OCI-LY3 (cell line): ENCODE data around the gene CELF1.
A peak's percentile ranks its signal among the peaks of the same experiment; 100 is the strongest.

Experiments used
- H2AFZ ChIP-seq: fragments of 200-600, 300-600 bp; shearing (Covaris generic); 2 replicates; pipeline ENCODE4 v1.6.0; 2014; ENCODE audit warnings: antibody characterized with exemption, low read depth, low read length
- H3K27ac ChIP-seq: fragments of 200-600, 300-600 bp; sonication (generic); 2 replicates; pipeline ENCODE4 v1.5.1; 2014; ENCODE audit warnings: mild to moderate bottlenecking, low read length, moderate library complexity, mixed read lengths
- H3K27me3 ChIP-seq: fragments of 200-600, 300-600 bp; sonication (generic); 2 replicates; pipeline ENCODE4 v1.6.1; 2014; ENCODE audit warnings: low read depth, low read length, mixed read lengths
- H3K36me3 ChIP-seq: fragments of 200-600, 300-600 bp; sonication (generic); replicated peaks from 2 replicates; pipeline ENCODE3; 2014; ENCODE audit warnings: low read depth, low read length, mixed read lengths
- H3K4me1 ChIP-seq: fragments of 300-600, 200-600 bp; sonication (generic); 2 replicates; pipeline ENCODE4 v1.6.1; 2014; ENCODE audit warnings: low read length, mixed read lengths
- H3K4me2 ChIP-seq: fragments of 200-600, 300-600 bp; sonication (generic); 2 replicates; pipeline ENCODE4 v1.6.1; 2014; ENCODE audit warnings: low read length, mixed read lengths
- H3K4me3 ChIP-seq: fragments of 300-600, 200-600 bp; sonication (generic); 2 replicates; pipeline ENCODE4 v1.5.1; 2014; ENCODE audit warnings: antibody characterized with exemption, mild to moderate bottlenecking, low read length, moderate library complexity
- H3K79me2 ChIP-seq: fragments of 300-600, 200-600 bp; shearing (Covaris generic); 2 replicates; pipeline ENCODE4 v1.6.1; 2014; ENCODE audit warnings: mild to moderate bottlenecking, low read length, mixed read lengths
- H3K9ac ChIP-seq: fragments of 300-600, 200-600 bp; shearing (Covaris generic); 2 replicates; pipeline ENCODE4 v1.6.0; 2014; ENCODE audit warnings: mild to moderate bottlenecking, low read length, moderate library complexity
- H3K9me3 ChIP-seq: fragments of 200-600, 300-600 bp; shearing (Covaris generic); 2 replicates; pipeline ENCODE4 v1.6.1; 2014; ENCODE audit warnings: low read length, mixed read lengths; ENCODE audit not compliant: insufficient read depth
- H4K20me1 ChIP-seq: fragments of 200-600, 300-600 bp; sonication (generic); 2 replicates; pipeline ENCODE4 v1.6.1; 2016; ENCODE audit warnings: low read length, mixed read lengths; ENCODE audit not compliant: insufficient read depth
- CTCF ChIP-seq: fragments of 200-600, 300-600 bp; sonication (generic); IDR thresholded peaks from 2 replicates; pipeline ENCODE4 v1.5.1; 2014; ENCODE audit warnings: antibody characterized with exemption, low read length, low read depth
- EZH2phosphoT487 ChIP-seq: fragments of 200-600 bp; shearing (Covaris generic); IDR thresholded peaks from 2 replicates; pipeline ENCODE4 v1.6.1; 2018; ENCODE audit warnings: antibody characterized with exemption, mixed run types, low read depth

The CELF1 gene

GRCh38 chr11:47499614-47500013, 53.3 kb downstream of the CELF1 start:
- H3K4me3 ChIP-seq = peak overlapping the region; percentile 47
- H3K9ac ChIP-seq = peak overlapping the region; percentile 55
- peaks cover 100% of the 10 kb centered on the region for H3K79me2 ChIP-seq
- H4K20me1 ChIP-seq = peaks cover 68% of the 10 kb centered on the region
- peaks cover 38% of the 10 kb centered on the region for H3K36me3 ChIP-seq
- H2AFZ ChIP-seq = no peak overlapping the region
- H3K4me1 ChIP-seq = peaks cover 62% of the 10 kb centered on the region
- no peak for TF ChIP-seq EZH2phosphoT487
- TF ChIP-seq CTCF = no peak
- H3K9me3 ChIP-seq = no peaks in the 10 kb centered on the region
- peak overlapping the region; percentile 83 for H3K27ac ChIP-seq
- H3K4me2 ChIP-seq = peak overlapping the region; percentile 69
- no peaks in the 10 kb centered on the region for H3K27me3 ChIP-seq

DNA sequence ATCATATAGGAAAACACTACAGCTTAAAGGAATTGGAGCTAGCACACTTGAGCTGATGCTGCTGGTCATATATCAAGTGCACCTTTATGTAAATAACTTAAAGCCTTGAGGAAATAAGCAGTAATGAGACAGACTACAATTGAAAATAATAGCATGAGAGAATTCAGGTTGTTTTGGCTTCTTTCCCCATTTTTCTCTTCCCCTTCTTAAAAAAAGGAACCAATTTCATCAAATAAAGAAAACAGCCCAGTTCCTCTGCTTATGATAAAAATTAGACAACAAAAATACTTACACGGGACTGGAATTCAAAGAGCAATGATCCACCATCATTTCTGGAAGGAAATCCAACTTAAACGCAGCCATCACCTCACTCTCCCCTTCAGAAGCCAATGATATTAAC, 53.8 kb downstream of the CELF1 start:
- Histone ChIP-seq H3K36me3 (peaks cover 43% of the 10 kb centered on the region), H4K20me1 (peaks cover 73% of the 10 kb centered on the region), H2AFZ (no peak overlapping the region)

GRCh38 chr11:47498584-47499152, 54.3 kb downstream of the CELF1 start:
- Histone ChIP-seq H3K9ac (peak overlapping the region; percentile 55; the same call in 1 of the 2 replicates), H3K4me2 (peak overlapping the region; percentile 69), H3K27ac (peak overlapping the region; percentile 83), H3K4me3 (peak overlapping the region; percentile 47; the same call in 1 of the 2 replicates), H3K9me3 (no peaks in the 10 kb centered on the region), H2AFZ (no peak overlapping the region), H3K36me3 (peaks cover 48% of the 10 kb centered on the region), H3K79me2 (peaks cover 100% of the 10 kb centered on the region), H3K4me1 (peaks cover 53% of the 10 kb centered on the region), H3K27me3 (no peaks in the 10 kb centered on the region), H4K20me1 (peaks cover 74% of the 10 kb centered on the region)
- TF ChIP-seq EZH2phosphoT487 (no peak), CTCF (no peak)

More for the DNA sequence above, 53.8 kb downstream of the CELF1 start:
- Histone ChIP-seq H3K4me3 (peak overlapping the region; percentile 47), H3K4me1 (peaks cover 58% of the 10 kb centered on the region), H3K9me3 (no peaks in the 10 kb centered on the region), H3K4me2 (peak overlapping the region; percentile 69), H3K9ac (peak overlapping the region; percentile 55), H3K27ac (peak overlapping the region; percentile 83), H3K27me3 (no peaks in the 10 kb centered on the region), H3K79me2 (peaks cover 100% of the 10 kb centered on the region)
- TF ChIP-seq CTCF = no peak

GRCh38 chr11:47498149-47498548, 54.8 kb downstream of the CELF1 start:
- Histone ChIP-seq H3K79me2 (peaks cover 100% of the 10 kb centered on the region), H3K27me3 (no peaks in the 10 kb centered on the region), H3K9me3 (no peaks in the 10 kb centered on the region), H4K20me1 (peaks cover 73% of the 10 kb centered on the region), H3K4me2 (no peak overlapping the region), H3K9ac (peak overlapping the region; percentile 55; the same call in 1 of the 2 replicates), H3K36me3 (peaks cover 50% of the 10 kb centered on the region), H3K27ac (no peak overlapping the region), H3K4me3 (no peak overlapping the region), H2AFZ (no peak overlapping the region), H3K4me1 (peaks cover 48% of the 10 kb centered on the region)
- no peak for TF ChIP-seq CTCF
- no peak for TF ChIP-seq EZH2phosphoT487
